ENCODE measurements around the gene IL1RAPL1. TPM values are rescaled to one million over a fixed set of nuclear protein-coding genes. Genes with fewer than 3 reads are reported as not detected.
A peak's percentile ranks its signal among the peaks of the same experiment; 100 is the strongest.

IL1RAPL1 gene
- total RNA-seq, 2 donors from 2014 or later = 0.54 TPM; not detected in 1

DNA sequence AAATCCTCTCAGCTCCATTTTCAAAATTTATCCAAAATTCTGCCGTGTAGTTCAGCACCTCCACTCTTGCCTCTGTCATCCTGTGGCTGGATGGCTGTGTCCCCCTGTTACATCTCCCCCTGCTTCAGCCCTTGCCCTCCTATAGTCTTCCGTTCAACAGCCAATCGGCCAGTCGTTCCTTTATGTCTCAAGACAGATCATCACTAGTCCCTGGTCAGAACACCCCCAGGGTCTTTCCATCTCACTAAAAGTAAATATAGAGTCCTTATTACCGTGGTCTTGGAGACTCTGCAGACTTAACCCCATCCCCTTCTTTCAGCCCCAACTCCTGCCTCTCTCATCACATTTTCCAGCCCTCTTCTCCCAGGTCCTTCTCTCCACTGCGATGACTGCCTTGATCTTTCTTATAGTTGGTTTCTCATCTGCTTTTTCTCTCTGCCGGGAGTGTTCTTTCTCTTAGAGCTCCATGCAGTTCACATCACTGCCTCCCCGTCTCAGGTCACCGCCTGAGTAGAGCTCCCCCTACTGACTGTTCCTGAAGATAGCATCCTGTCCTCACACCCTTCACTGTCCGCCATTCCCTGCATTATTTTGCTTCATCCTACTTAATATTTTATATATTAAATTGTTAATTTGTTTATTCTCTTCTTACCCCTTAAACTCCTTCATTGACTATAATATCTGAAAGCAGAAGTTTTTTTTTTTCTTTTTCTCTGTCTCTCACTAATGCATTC is 891.3 kb downstream of the IL1RAPL1 start:
- ATAC-seq (ENCODE audit: insufficient number of reproducible peaks, low FRiP score, low read depth) (no peak), DNase-seq (ENCODE audit: low spot score) (no peak)
- Histone ChIP-seq H3K27me3 (replicated peaks; ENCODE audit: insufficient read depth) (no peaks in the 10 kb centered on the region), H3K4me3 (no peak overlapping the region), H3K36me3 (no peaks in the 10 kb centered on the region), H3K27ac (no peak overlapping the region), H3K4me1 (ENCODE audit: control insufficient read depth in 1 of 2, low read depth in 2 of 2) (no peaks in the 10 kb centered on the region), H3K9me3 (no peaks in the 10 kb centered on the region)
- TF ChIP-seq, protein P1, sequence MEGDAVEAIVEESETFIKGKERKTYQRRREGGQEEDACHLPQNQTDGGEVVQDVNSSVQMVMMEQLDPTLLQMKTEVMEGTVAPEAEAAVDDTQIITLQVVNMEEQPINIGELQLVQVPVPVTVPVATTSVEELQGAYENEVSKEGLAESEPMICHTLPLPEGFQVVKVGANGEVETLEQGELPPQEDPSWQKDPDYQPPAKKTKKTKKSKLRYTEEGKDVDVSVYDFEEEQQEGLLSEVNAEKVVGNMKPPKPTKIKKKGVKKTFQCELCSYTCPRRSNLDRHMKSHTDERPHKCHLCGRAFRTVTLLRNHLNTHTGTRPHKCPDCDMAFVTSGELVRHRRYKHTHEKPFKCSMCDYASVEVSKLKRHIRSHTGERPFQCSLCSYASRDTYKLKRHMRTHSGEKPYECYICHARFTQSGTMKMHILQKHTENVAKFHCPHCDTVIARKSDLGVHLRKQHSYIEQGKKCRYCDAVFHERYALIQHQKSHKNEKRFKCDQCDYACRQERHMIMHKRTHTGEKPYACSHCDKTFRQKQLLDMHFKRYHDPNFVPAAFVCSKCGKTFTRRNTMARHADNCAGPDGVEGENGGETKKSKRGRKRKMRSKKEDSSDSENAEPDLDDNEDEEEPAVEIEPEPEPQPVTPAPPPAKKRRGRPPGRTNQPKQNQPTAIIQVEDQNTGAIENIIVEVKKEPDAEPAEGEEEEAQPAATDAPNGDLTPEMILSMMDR (IDR thresholded peaks at IDR 0.05) = peak; percentile 31

DNA sequence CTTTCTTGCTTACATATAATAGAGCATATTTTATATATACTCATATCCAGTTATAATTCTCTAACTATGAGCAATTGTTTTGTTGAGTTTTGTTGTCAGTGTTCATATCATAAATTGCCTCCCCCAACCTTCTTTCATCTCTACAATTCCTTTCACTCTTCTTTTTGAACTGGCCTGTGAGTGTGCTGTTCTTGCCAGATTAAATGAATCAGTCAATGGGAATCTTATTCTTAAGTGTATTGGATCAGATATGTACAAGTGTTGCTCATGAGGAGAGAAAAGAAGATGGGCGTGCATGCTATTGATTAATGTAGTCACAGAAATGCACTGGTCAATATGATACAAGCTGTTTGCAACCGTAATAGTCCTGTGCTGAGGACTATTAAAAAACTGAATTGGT is 900.0 kb downstream of the IL1RAPL1 start:
- H3K4me1 ChIP-seq (ENCODE audit: control insufficient read depth in 1 of 2, low read depth in 2 of 2) = no peaks in the 10 kb centered on the region
- ATAC-seq (ENCODE audit: insufficient number of reproducible peaks, low FRiP score, low read depth) (no peak), DNase-seq (ENCODE audit: low spot score) (no peak)
- no peak overlapping the region for H3K27ac ChIP-seq
- H3K4me3 ChIP-seq = no peak overlapping the region
- H3K27me3 ChIP-seq (replicated peaks; ENCODE audit: insufficient read depth) = no peaks in the 10 kb centered on the region
- H3K36me3 ChIP-seq = no peaks in the 10 kb centered on the region
- no peaks in the 10 kb centered on the region for H3K9me3 ChIP-seq
- TF ChIP-seq, protein P1 (IDR thresholded peaks at IDR 0.05) = no peak

DNA sequence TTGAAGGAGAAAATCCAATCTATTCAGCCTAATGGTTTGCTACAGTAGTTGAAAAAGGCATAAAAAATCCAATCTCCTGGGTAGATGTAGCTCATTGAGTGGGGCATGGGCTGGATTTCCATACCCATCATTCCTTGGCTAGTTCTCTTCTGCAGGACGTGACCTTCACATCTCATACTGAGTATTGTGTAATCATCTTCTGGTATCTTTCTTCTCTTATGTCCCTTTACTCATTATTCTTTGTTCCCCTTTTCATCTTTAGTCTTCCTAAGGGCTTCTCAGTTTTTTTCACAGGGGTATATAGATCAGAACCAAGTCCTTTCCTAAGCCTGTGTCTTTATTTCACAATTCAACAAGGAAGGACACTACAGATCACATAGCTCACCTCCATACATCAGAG is 900.5 kb downstream of the IL1RAPL1 start:
- no peak for DNase-seq (ENCODE audit: low spot score)
- H3K4me1 ChIP-seq (ENCODE audit: control insufficient read depth in 1 of 2, low read depth in 2 of 2) = no peaks in the 10 kb centered on the region
- H3K27ac ChIP-seq = no peak overlapping the region
- H3K36me3 ChIP-seq = no peaks in the 10 kb centered on the region
- TF ChIP-seq, protein P1 (IDR thresholded peaks at IDR 0.05) = no peak
- no peak overlapping the region for H3K4me3 ChIP-seq
- no peak for ATAC-seq (ENCODE audit: insufficient number of reproducible peaks, low FRiP score, low read depth)
- no peaks in the 10 kb centered on the region for H3K9me3 ChIP-seq
- H3K27me3 ChIP-seq (replicated peaks; ENCODE audit: insufficient read depth) = no peaks in the 10 kb centered on the region

DNA sequence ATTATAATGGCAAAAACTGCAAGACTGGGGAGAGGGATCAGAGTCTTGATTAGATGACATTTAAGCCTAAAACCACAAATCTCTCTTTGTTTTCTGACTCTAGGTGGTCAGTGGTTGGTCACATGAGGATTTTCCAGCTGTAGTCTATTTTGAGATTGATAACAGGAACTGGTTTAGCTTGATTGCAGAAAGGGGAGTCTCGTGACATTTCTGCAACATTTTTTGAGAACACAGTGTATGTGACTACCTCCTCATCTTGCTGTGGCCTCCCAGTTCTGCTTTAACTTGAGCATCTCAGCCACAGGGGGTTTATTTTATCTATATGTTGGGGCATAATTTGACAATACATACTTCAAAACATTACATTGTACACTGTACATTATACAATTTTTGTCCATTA is 901.7 kb downstream of the IL1RAPL1 start:
- ATAC-seq (ENCODE audit: insufficient number of reproducible peaks, low FRiP score, low read depth) = no peak
- Histone ChIP-seq H3K9me3 (no peaks in the 10 kb centered on the region), H3K4me3 (no peak overlapping the region), H3K36me3 (no peaks in the 10 kb centered on the region), H3K27me3 (replicated peaks; ENCODE audit: insufficient read depth) (no peaks in the 10 kb centered on the region), H3K4me1 (ENCODE audit: control insufficient read depth in 1 of 2, low read depth in 2 of 2) (no peaks in the 10 kb centered on the region), H3K27ac (no peak overlapping the region)
- TF ChIP-seq, protein P1 (IDR thresholded peaks at IDR 0.05) = no peak
- no peak for DNase-seq (ENCODE audit: low spot score)

DNA sequence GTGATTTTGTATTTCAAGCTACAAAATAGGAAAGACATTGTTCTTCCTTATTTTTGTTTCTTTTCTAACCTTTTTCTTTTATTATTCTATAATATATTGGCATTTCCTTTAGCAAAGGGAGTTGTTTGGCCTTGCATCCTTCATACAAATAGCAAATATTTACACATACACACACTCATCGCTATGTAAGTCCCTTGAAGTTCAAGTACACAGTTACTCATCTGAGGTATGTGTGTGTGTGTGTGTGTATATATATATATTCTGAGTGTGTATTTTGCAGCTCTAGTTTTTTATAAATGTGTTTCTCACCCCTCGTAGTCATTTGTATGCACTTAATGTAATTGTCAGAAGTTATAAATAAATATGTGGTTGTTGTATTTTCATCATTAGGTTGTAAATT is 903.4 kb downstream of the IL1RAPL1 start:
- no peak for DNase-seq (ENCODE audit: low spot score)
- Histone ChIP-seq H3K27ac (no peak overlapping the region), H3K9me3 (no peaks in the 10 kb centered on the region), H3K27me3 (replicated peaks; ENCODE audit: insufficient read depth) (no peaks in the 10 kb centered on the region), H3K4me1 (ENCODE audit: control insufficient read depth in 1 of 2, low read depth in 2 of 2) (no peaks in the 10 kb centered on the region), H3K36me3 (no peaks in the 10 kb centered on the region), H3K4me3 (no peak overlapping the region)
- no peak for ATAC-seq (ENCODE audit: insufficient number of reproducible peaks, low FRiP score, low read depth)
- TF ChIP-seq, protein P1 (IDR thresholded peaks at IDR 0.05) = no peak

All from thoracic aorta (tissue), 2 donors.